Measurements from ENCODE around the gene AMY1A.
"Not testable (repeated sequence)": the region's sequence is repeated elsewhere in the genome, so short reads cannot be mapped to it uniquely, and the experiment has no call there.

AMY1A gene

GRCh38 chr1:103655460-103655859, at the start of gene AMY1A:
TSS of gene AMY1A (plus strand) at chr1:103655760. CDS start at chr1:103656331, 571 bp downstream.
- not testable (repeated sequence) for DNase-seq (ENCODE audit: insufficient read length, low spot score); FAIRE-seq

GRCh38 chr1:103616362-103616761, 39.2 kb upstream of the AMY1A start:
- DNase-seq (ENCODE audit: insufficient read length, low spot score), result no peak
- no peak for FAIRE-seq

- FAIRE-seq; DNase-seq (ENCODE audit: insufficient read length, low spot score): not testable (repeated sequence)
Observed at GRCh38 chr1:103616994-103617477, 38.5 kb upstream of the AMY1A start, which contains the start of gene AMY2A. TSS of gene AMY2A (plus strand) at chr1:103617427. CDS start at chr1:103617441, 14 bp downstream.

- FAIRE-seq, result peak; percentile 4
- not testable (repeated sequence) for DNase-seq (ENCODE audit: insufficient read length, low spot score)
Observed at GRCh38 chr1:103627436-103627835, 28.1 kb upstream of the AMY1A start.

GRCh38 chr1:103641194-103641593, 14.4 kb upstream of the AMY1A start:
- not testable (repeated sequence) for FAIRE-seq; DNase-seq (ENCODE audit: insufficient read length, low spot score)

DNA sequence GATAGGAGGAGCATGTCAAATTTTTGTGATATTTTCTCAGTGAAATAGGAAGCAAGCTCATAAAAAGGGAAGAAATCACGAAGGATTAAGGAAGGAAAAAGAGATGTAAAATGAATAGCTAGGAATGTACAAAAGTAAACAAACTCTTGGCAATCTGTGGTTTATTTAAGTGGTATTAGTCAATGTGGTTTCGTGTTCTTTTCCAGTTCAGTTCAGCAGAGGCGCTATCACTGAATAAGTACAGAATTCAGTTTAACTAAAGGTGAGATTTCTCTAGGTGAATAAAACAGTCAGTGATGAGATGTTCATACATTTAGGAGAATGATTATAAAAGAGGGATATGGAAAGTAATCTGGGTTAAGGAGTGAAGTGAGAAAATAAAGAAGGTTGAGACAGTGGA, 11.7 kb upstream of the AMY1A start:
- not testable (repeated sequence) for DNase-seq (ENCODE audit: insufficient read length, low spot score); FAIRE-seq

DNA sequence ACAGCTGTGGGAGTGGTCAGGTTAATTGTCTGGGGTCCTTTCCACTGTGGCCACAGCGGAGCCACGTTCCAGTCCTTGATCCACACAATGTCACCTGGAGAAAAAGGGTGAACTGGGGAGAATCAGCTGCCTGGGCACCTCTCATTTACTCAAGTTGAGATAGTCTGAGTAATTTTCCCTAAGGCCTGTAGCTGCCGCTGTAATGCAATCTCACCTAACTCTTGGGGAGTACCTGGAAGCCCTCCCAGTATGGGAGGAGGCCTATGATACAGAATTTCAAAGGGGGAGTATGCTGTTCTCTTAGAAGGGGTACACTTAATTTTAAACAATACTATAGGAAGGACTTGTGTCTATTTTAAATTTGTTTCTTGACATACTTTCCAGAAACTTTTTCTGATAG, 5.3 kb upstream of the AMY1A start:
- DNase-seq (ENCODE audit: insufficient read length, low spot score); FAIRE-seq: not testable (repeated sequence)

DNA sequence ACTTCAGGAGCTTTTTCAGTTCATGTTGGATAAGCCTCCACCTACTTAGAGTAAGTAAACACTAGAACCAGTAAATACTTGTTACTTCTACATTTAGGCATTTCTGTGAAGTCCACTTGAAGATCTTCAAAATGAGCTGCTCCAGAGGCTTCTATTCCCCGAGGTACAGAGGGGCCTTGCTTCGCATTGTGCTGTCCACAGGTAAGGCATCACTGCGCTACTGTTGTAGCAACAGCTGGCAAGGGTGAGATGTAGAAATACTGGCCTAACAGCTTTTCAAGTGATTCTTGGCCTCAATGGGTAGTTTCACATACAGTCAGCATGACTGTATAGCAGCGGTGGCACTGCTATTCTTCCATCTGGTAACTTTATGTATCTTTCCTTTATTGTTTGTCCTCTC, 4.7 kb upstream of the AMY1A start:
- FAIRE-seq; DNase-seq (ENCODE audit: insufficient read length, low spot score): not testable (repeated sequence)

- DNase-seq (ENCODE audit: insufficient read length, low spot score); FAIRE-seq: not testable (repeated sequence)
Observed at GRCh38 chr1:103654133-103654532, 1.4 kb upstream of the AMY1A start.

- not testable (repeated sequence) for DNase-seq (ENCODE audit: insufficient read length, low spot score); FAIRE-seq
Observed at GRCh38 chr1:103676335-103676734, 20.8 kb downstream of the AMY1A start.

- not testable (repeated sequence) for FAIRE-seq; DNase-seq (ENCODE audit: insufficient read length, low spot score)
Observed at GRCh38 chr1:103696110-103696509, 40.5 kb downstream of the AMY1A start, which contains the start of gene AMY1B. TSS of gene AMY1B (minus strand) at chr1:103696210. CDS start at chr1:103695639, 571 bp downstream.

- DNase-seq (ENCODE audit: insufficient read length, low spot score); FAIRE-seq: not testable (repeated sequence)
Observed at GRCh38 chr1:103697430-103697829, 41.9 kb downstream of the AMY1A start.

DNA sequence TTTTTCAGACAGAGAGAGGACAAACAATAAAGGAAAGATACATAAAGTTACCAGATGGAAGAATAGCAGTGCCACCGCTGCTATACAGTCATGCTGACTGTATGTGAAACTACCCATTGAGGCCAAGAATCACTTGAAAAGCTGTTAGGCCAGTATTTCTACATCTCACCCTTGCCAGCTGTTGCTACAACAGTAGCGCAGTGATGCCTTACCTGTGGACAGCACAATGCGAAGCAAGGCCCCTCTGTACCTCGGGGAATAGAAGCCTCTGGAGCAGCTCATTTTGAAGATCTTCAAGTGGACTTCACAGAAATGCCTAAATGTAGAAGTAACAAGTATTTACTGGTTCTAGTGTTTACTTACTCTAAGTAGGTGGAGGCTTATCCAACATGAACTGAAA, 45.1 kb downstream of the AMY1A start:
- DNase-seq (ENCODE audit: insufficient read length, low spot score), result not testable (repeated sequence)

DNA sequence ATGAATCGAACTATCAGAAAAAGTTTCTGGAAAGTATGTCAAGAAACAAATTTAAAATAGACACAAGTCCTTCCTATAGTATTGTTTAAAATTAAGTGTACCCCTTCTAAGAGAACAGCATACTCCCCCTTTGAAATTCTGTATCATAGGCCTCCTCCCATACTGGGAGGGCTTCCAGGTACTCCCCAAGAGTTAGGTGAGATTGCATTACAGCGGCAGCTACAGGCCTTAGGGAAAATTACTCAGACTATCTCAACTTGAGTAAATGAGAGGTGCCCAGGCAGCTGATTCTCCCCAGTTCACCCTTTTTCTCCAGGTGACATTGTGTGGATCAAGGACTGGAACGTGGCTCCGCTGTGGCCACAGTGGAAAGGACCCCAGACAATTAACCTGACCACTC, 45.7 kb downstream of the AMY1A start:
- FAIRE-seq; DNase-seq (ENCODE audit: insufficient read length, low spot score): not testable (repeated sequence)

More for the DNA sequence above, 45.1 kb downstream of the AMY1A start:
- FAIRE-seq, result not testable (repeated sequence)

DNA sequence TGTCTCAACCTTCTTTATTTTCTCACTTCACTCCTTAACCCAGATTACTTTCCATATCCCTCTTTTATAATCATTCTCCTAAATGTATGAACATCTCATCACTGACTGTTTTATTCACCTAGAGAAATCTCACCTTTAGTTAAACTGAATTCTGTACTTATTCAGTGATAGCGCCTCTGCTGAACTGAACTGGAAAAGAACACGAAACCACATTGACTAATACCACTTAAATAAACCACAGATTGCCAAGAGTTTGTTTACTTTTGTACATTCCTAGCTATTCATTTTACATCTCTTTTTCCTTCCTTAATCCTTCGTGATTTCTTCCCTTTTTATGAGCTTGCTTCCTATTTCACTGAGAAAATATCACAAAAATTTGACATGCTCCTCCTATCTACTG, 52.1 kb downstream of the AMY1A start:
- not testable (repeated sequence) for FAIRE-seq

GRCh38 chr1:103710381-103710780, 54.8 kb downstream of the AMY1A start:
- not testable (repeated sequence) for FAIRE-seq; DNase-seq (ENCODE audit: insufficient read length, low spot score)

More for the DNA sequence above, 52.1 kb downstream of the AMY1A start:
- not testable (repeated sequence) for DNase-seq (ENCODE audit: insufficient read length, low spot score)

Measured in HTR-8/SVneo (cell line).